Chondrocyte (in vitro differentiated cells): ENCODE measurements around the gene HOTAIR. TPM values are rescaled to one million over a fixed set of nuclear protein-coding genes. Genes with fewer than 3 reads are reported as not detected.

Experiments used
- DNase-seq: peaks from one replicate; pipeline ENCODE4 v3.0.0; 2021; ENCODE audit warnings: mixed read lengths, low spot score
- H3K27ac Mint-ChIP-seq: one replicate; pipeline ENCODE4 v1.8.0; 2021; ENCODE audit warnings: mild to moderate bottlenecking, moderate library complexity, mixed read lengths; ENCODE audit not compliant: unreplicated experiment
- H3K27me3 Mint-ChIP-seq: 2 replicates; pipeline ENCODE4 v1.8.0; 2021; ENCODE audit warnings: low read depth, mixed read lengths
- H3K36me3 Mint-ChIP-seq: 2 replicates; pipeline ENCODE4 v1.8.0; 2021; ENCODE audit warnings: low read depth, mixed read lengths
- H3K4me1 Mint-ChIP-seq: 2 replicates; pipeline ENCODE4 v1.8.0; 2021; ENCODE audit warnings: low read depth, mild to moderate bottlenecking, mixed read lengths
- H3K4me3 Mint-ChIP-seq: one replicate; pipeline ENCODE4 v1.8.0; 2021; ENCODE audit warnings: mild to moderate bottlenecking, moderate library complexity, mixed read lengths; ENCODE audit not compliant: unreplicated experiment
- H3K9me3 Mint-ChIP-seq: 2 replicates; pipeline ENCODE4 v1.8.0; 2021; ENCODE audit warnings: low read depth, mixed read lengths
- total RNA-seq: library from RNA; stranded (reverse); gene quantifications from 3 replicates; pipeline ENCODE4 v1.2.1, GENCODE V29; 2021
- TF ChIP-seq, protein P1 (sequence below): fragments of 200-600 bp; sonication (generic); IDR thresholded peaks from 2 replicates; pipeline ENCODE4 v1.5.0; 2021; ENCODE audit warnings: antibody characterized with exemption, mild to moderate bottlenecking, moderate library complexity

The HOTAIR gene
- total RNA-seq, 1 donor from 2014 or later = not detected

DNA sequence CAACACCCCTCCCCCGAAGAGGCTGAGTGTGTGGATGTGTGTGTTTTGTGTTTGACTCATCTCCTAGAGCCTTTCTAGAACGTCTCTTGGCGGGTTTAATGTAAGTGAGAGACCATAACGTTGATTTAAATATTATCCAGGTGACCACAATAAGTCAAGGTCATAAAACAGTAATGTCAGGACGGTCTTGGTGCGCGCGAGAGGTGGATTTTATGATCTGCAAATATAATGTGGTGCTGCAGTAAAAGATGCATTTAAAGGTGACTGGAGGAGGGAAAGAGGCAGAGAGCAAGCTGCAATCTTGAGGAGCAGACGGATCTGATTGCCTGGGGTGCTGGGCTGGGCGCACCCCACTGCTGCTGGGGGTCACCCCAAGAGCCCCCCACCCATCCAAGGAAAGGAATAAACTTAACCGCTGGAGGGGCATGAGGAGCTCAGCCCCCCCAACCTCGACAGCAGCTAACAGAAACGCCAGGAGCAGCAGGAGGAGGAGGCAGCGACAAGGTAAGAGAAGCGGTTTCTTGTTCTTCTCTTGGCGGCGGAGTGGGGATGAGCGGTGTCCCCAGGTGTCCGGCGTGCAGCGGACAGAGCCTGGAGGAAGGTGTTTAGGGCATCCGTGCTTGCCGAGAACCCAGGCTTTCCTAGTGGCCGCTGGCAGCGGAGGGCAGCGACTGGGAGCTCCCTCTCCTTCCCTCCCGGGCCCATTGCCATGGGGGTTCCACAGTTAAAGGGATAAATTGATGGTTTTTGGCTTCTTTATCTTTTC lies 15.7 kb upstream of the HOTAIR start:
- no peak overlapping the region for H3K4me3 Mint-ChIP-seq
- TF ChIP-seq, protein P1, sequence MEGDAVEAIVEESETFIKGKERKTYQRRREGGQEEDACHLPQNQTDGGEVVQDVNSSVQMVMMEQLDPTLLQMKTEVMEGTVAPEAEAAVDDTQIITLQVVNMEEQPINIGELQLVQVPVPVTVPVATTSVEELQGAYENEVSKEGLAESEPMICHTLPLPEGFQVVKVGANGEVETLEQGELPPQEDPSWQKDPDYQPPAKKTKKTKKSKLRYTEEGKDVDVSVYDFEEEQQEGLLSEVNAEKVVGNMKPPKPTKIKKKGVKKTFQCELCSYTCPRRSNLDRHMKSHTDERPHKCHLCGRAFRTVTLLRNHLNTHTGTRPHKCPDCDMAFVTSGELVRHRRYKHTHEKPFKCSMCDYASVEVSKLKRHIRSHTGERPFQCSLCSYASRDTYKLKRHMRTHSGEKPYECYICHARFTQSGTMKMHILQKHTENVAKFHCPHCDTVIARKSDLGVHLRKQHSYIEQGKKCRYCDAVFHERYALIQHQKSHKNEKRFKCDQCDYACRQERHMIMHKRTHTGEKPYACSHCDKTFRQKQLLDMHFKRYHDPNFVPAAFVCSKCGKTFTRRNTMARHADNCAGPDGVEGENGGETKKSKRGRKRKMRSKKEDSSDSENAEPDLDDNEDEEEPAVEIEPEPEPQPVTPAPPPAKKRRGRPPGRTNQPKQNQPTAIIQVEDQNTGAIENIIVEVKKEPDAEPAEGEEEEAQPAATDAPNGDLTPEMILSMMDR = no peak

DNA sequence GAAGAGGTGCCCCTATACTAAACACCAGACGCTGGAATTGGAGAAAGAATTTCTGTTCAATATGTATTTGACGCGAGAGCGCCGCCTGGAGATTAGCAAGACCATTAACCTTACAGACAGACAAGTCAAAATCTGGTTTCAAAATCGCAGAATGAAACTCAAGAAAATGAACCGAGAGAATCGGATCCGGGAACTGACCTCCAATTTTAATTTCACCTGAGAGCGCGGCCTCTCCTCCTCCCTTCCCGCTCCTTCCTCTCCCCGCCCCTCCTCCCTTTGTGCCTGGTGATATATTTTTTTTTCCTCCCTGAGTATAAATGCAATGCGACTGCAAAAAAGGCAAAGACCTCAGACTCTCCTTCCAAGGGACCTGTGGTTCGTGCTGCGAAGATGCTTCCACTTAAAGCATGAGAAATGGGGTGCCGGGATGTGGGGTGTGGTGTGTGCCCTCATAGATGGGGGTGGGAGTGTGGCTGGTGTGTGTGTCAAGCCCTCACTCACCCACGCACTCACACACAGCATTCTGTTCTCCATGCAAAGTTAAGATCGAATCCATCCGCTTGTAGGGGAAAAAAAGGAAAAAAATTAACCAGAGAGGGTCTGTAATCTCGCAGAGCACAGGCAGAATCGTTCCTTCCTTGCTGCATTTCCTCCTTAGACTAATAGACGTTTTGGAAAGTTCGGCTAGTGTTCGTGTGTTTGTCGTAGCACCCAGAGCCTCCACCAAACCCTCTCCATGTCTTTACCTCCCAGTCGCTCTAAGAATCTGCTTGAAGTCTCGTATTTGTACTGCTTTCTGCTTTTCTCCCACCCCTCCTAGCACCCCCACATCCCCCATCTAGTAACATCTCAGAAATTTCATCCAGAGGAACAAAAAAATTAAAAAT lies 14.7 kb upstream of the HOTAIR start:
- Mint-ChIP-seq H3K4me1 (peaks cover 5% of the 10 kb centered on the region), H3K27ac (no peak overlapping the region), H3K9me3 (no peaks in the 10 kb centered on the region)

More for the DNA sequence above, 15.7 kb upstream of the HOTAIR start:
- H3K27me3 Mint-ChIP-seq = peaks cover 93% of the 10 kb centered on the region
- DNase-seq = no peak
- H3K36me3 Mint-ChIP-seq = peaks cover 7% of the 10 kb centered on the region
- H3K27ac Mint-ChIP-seq = no peak overlapping the region
- H3K9me3 Mint-ChIP-seq = no peaks in the 10 kb centered on the region
- peaks cover 13% of the 10 kb centered on the region for H3K4me1 Mint-ChIP-seq

GRCh38 chr12:53988541-53989226 lies 13.9 kb upstream of the HOTAIR start:
- H3K4me1 Mint-ChIP-seq = no peaks in the 10 kb centered on the region
- H3K4me3 Mint-ChIP-seq = no peak overlapping the region
- H3K36me3 Mint-ChIP-seq = peaks cover 2% of the 10 kb centered on the region
- no peaks in the 10 kb centered on the region for H3K9me3 Mint-ChIP-seq
- TF ChIP-seq, protein P1 = no peak
- DNase-seq = no peak
- no peak overlapping the region for H3K27ac Mint-ChIP-seq
- H3K27me3 Mint-ChIP-seq = peaks cover 88% of the 10 kb centered on the region

More for the DNA sequence above, 14.7 kb upstream of the HOTAIR start:
- DNase-seq = no peak
- Mint-ChIP-seq H3K36me3 (peaks cover 7% of the 10 kb centered on the region), H3K4me3 (no peak overlapping the region), H3K27me3 (peaks cover 91% of the 10 kb centered on the region)
- TF ChIP-seq, protein P1 = peak; percentile 71

DNA sequence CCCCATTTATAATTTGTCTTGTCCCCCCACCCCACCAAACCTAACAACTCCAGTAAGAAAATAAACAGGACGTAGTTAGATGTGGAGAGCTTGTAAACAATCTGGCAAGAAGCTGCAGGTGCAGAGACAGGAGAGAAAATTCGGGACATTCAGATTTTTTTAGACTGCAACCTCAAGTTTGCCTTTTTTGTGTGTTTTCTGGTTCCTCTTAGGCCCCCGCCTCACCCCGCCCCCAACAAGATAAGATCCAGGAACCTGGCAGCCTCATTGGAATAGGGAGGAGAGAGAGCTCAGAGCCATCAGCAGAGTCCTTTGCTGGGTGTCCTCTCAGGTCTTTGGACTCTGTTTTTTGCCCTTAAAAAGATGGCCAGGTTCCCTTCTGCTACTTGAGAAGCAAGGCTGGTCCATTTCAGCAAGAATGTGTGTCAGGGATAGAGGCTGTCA lies 13.1 kb upstream of the HOTAIR start:
- TF ChIP-seq, protein P1 = no peak
- no peak overlapping the region for H3K27ac Mint-ChIP-seq
- peaks cover 88% of the 10 kb centered on the region for H3K27me3 Mint-ChIP-seq
- H3K36me3 Mint-ChIP-seq = peaks cover 2% of the 10 kb centered on the region
- no peaks in the 10 kb centered on the region for H3K9me3 Mint-ChIP-seq
- H3K4me1 Mint-ChIP-seq = no peaks in the 10 kb centered on the region
- DNase-seq = no peak
- H3K4me3 Mint-ChIP-seq = no peak overlapping the region
